ENCODE measurements around the gene ZNF644.
"Not testable (repeated sequence)": the region's sequence is repeated elsewhere in the genome, so short reads cannot be mapped to it uniquely, and the experiment has no call there.

The ZNF644 gene

GRCh38 chr1:91021686-91022517 lies at the start of gene ZNF644:
Gene ZNF644, minus strand, starts transcription at chr1:91022035. Its CDS starts 39,682 bp downstream, at chr1:90982353.
- peak; percentile 92 to 95 for DNase-seq

GRCh38 chr1:91070298-91070697 lies 48.5 kb upstream of the ZNF644 start:
- no peak for DNase-seq

GRCh38 chr1:91066538-91066937 lies 44.7 kb upstream of the ZNF644 start:
- DNase-seq, result no peak

- no peak for DNase-seq
Observed at GRCh38 chr1:91065337-91065736, 43.5 kb upstream of the ZNF644 start.

GRCh38 chr1:91063403-91063802 lies 41.6 kb upstream of the ZNF644 start:
- peak; percentile 5 to 24 for DNase-seq

GRCh38 chr1:91059157-91059556 lies 37.3 kb upstream of the ZNF644 start:
- no peak for DNase-seq

GRCh38 chr1:91057784-91058183 lies 35.9 kb upstream of the ZNF644 start:
- peak; percentile 33 to 41 for DNase-seq

- DNase-seq, result no peak
Observed at GRCh38 chr1:91054780-91055481, 33.1 kb upstream of the ZNF644 start.

- no peak for DNase-seq
Observed at GRCh38 chr1:91053630-91054029, 31.8 kb upstream of the ZNF644 start.

- DNase-seq, result not testable (repeated sequence)
Observed at GRCh38 chr1:91049551-91049950, 27.7 kb upstream of the ZNF644 start.

GRCh38 chr1:91046766-91047165 lies 24.9 kb upstream of the ZNF644 start:
- no peak for DNase-seq

- no peak for DNase-seq
Observed at GRCh38 chr1:91045284-91045683, 23.4 kb upstream of the ZNF644 start.

GRCh38 chr1:91044776-91045175 lies 22.9 kb upstream of the ZNF644 start:
- not testable (repeated sequence) for DNase-seq

- not testable (repeated sequence) for DNase-seq
Observed at GRCh38 chr1:91042372-91042771, 20.5 kb upstream of the ZNF644 start.

GRCh38 chr1:91038582-91038981 lies 16.7 kb upstream of the ZNF644 start:
- DNase-seq, result no peak

- no peak for DNase-seq
Observed at GRCh38 chr1:91036894-91037829, 15.3 kb upstream of the ZNF644 start.

- DNase-seq, result no peak
Observed at GRCh38 chr1:91032349-91032748, 10.5 kb upstream of the ZNF644 start.

GRCh38 chr1:91031081-91031480 lies 9.2 kb upstream of the ZNF644 start:
- peak in 1 of 2 experiments; percentile 8 for DNase-seq

GRCh38 chr1:91026777-91027176 lies 4.9 kb upstream of the ZNF644 start:
- DNase-seq, result peak; percentile 17 to 44

GRCh38 chr1:91026320-91026719 lies 4.5 kb upstream of the ZNF644 start:
- no peak for DNase-seq

GRCh38 chr1:91024481-91025119 lies 2.8 kb upstream of the ZNF644 start:
- no peak for DNase-seq

GRCh38 chr1:91022518-91022929 lies 689 bp upstream of the ZNF644 start:
- no peak for DNase-seq
